Smooth muscle cell (in vitro differentiated cells): ENCODE data around the gene TRIM29. TPM values are rescaled to one million over a fixed set of nuclear protein-coding genes. Genes with fewer than 3 reads are reported as not detected.
A peak's percentile ranks its signal among the peaks of the same experiment; 100 is the strongest.

ENCODE experiments used
- DNase-seq: peaks from one replicate; lab custom pipeline; 2025; ENCODE audit not compliant: unreplicated experiment; lab: John Stamatoyannopoulos, UW
- H2AFZ ChIP-seq: fragments of 200-600 bp; sonication (generic); 2 replicates; pipeline ENCODE4 v1.6.0; 2016; ENCODE audit warnings: antibody characterized with exemption, low read depth, mild to moderate bottlenecking
- H3F3A ChIP-seq: fragments of 200-600 bp; sonication (generic); 2 replicates; pipeline ENCODE4 v1.6.0; 2017; ENCODE audit warnings: antibody characterized with exemption, low read depth
- H3K27ac ChIP-seq: fragments of 200-600 bp; sonication (generic); 2 replicates; pipeline ENCODE4 v1.5.1; 2016; ENCODE audit warnings: low read depth, mild to moderate bottlenecking
- H3K27me3 ChIP-seq: fragments of 200-600 bp; sonication (generic); 2 replicates; pipeline ENCODE4 v1.6.1; 2016; ENCODE audit warnings: low read depth, mild to moderate bottlenecking
- H3K36me3 ChIP-seq: fragments of 200-600 bp; sonication (generic); 2 replicates; pipeline ENCODE4 v1.5.1; 2016; ENCODE audit warnings: low read depth
- H3K4me1 ChIP-seq: fragments of 200-600 bp; sonication (generic); 2 replicates; pipeline ENCODE4 v1.5.1; 2016; ENCODE audit warnings: low read depth
- H3K4me2 ChIP-seq: fragments of 200-600 bp; sonication (generic); 2 replicates; pipeline ENCODE4 v1.6.0; 2016; ENCODE audit warnings: mild to moderate bottlenecking
- H3K4me3 ChIP-seq: fragments of 200-600 bp; sonication (generic); 2 replicates; pipeline ENCODE4 v1.5.1; 2016; ENCODE audit warnings: mild to moderate bottlenecking
- H3K79me2 ChIP-seq: fragments of 200-600 bp; sonication (generic); 2 replicates; pipeline ENCODE4 v1.6.0; 2016; ENCODE audit warnings: low read depth, mild to moderate bottlenecking
- H3K9ac ChIP-seq: fragments of 200-600 bp; sonication (generic); 2 replicates; pipeline ENCODE4 v1.6.0; 2016; ENCODE audit warnings: low read depth
- H3K9me3 ChIP-seq: fragments of 200-600 bp; sonication (generic); replicated peaks from 2 replicates; pipeline ENCODE4 v1.5.1; 2016; ENCODE audit warnings: low read depth
- H4K20me1 ChIP-seq: fragments of 200-600 bp; sonication (generic); 2 replicates; pipeline ENCODE4 v1.6.0; 2016; ENCODE audit warnings: low read depth
- CTCF ChIP-seq: fragments of 200-600 bp; sonication (generic); IDR thresholded peaks from 2 replicates; pipeline ENCODE4 v1.5.1; 2017; ENCODE audit warnings: borderline replicate concordance, mild to moderate bottlenecking, antibody characterized with exemption; ENCODE audit not compliant: insufficient read depth, poor library complexity, severe bottlenecking
- WGBS: methylation state at CpG from one replicate; pipeline ENCODE4 v1.1.7; 2016; ENCODE audit warnings: low lambda C conversion rate; 5-methylcytosine and 5-hydroxymethylcytosine counted together
- polyA plus RNA-seq: library from polyadenylated mRNA; unstranded; fragments of >200 nt; fragmentation: Nextera tagmentation; extraction: Ambion mirVana; gene quantifications from 2 replicates; pipeline ENCODE4 v1.2.1, GENCODE V29; 2016
- total RNA-seq: library from RNA; depleted of rRNA; stranded (reverse); fragments of >200 nt; gene quantifications from 2 replicates; pipeline ENCODE4 v1.2.3, GENCODE V29; 2014

Gene TRIM29
- total and polyA plus RNA-seq, 2 experiments from 2014 or later, result 20.6 to 37.1 TPM

- H3K9ac ChIP-seq, result no peak overlapping the region
- H3K4me1 ChIP-seq, result peaks cover 8% of the 10 kb centered on the region
- no peak for TF ChIP-seq CTCF
- H2AFZ ChIP-seq, result no peak overlapping the region
- H3K27me3 ChIP-seq, result no peaks in the 10 kb centered on the region
- peaks cover 4% of the 10 kb centered on the region for H3K79me2 ChIP-seq
- DNase-seq, result no peak
- H3K4me3 ChIP-seq, result no peak overlapping the region
- no peaks in the 10 kb centered on the region for H4K20me1 ChIP-seq
- H3K4me2 ChIP-seq, result no peak overlapping the region
- no peaks in the 10 kb centered on the region for H3K9me3 ChIP-seq
- H3F3A ChIP-seq, result no peaks in the 10 kb centered on the region
- no peak overlapping the region for H3K27ac ChIP-seq
- no peaks in the 10 kb centered on the region for H3K36me3 ChIP-seq
- WGBS, result 92% methylated on average over 8 of the region's 8 CpGs
These were observed 7.5 kb downstream of the TRIM29 start for GRCh38 chr11:120130176-120130980.

GRCh38 chr11:120129570-120129969 lies 8.3 kb downstream of the TRIM29 start:
- Histone ChIP-seq H3K27ac (peak overlapping the region; percentile 89), H3F3A (no peaks in the 10 kb centered on the region), H3K9ac (peak overlapping the region; percentile 53), H3K4me3 (no peak overlapping the region), H3K9me3 (no peaks in the 10 kb centered on the region), H2AFZ (no peak overlapping the region), H4K20me1 (no peaks in the 10 kb centered on the region), H3K79me2 (no peaks in the 10 kb centered on the region), H3K4me2 (no peak overlapping the region), H3K27me3 (no peaks in the 10 kb centered on the region), H3K36me3 (no peaks in the 10 kb centered on the region), H3K4me1 (peaks cover 8% of the 10 kb centered on the region)
- TF ChIP-seq CTCF, result no peak
- no peak for DNase-seq
- 87% methylated on average over 9 of the region's 9 CpGs for WGBS

GRCh38 chr11:120128392-120129119 lies 9.4 kb downstream of the TRIM29 start:
- Histone ChIP-seq H2AFZ (no peak overlapping the region), H3K27ac (peak overlapping the region; percentile 89)

More at GRCh38 chr11:120128392-120129119, 9.4 kb downstream of the TRIM29 start:
- H3F3A ChIP-seq, result no peaks in the 10 kb centered on the region
- no peak overlapping the region for H3K4me2 ChIP-seq
- 76% methylated on average over 14 of the region's 14 CpGs for WGBS
- H4K20me1 ChIP-seq, result no peaks in the 10 kb centered on the region
- no peaks in the 10 kb centered on the region for H3K36me3 ChIP-seq
- H3K4me3 ChIP-seq, result no peak overlapping the region
- H3K4me1 ChIP-seq, result peaks cover 8% of the 10 kb centered on the region
- H3K79me2 ChIP-seq, result no peaks in the 10 kb centered on the region
- no peak for TF ChIP-seq CTCF
- H3K27me3 ChIP-seq, result no peaks in the 10 kb centered on the region
- peak overlapping the region; percentile 78 for H3K9ac ChIP-seq
- no peaks in the 10 kb centered on the region for H3K9me3 ChIP-seq
- DNase-seq, result no peak
